ENCODE results near the gene MSANTD2.

GRCh38 chr11:124839128-124839971, 39.1 kb upstream of the MSANTD2 start:
- TF ChIP-seq ELF4 (IDR thresholded peaks at IDR 0.05) (no peak), FOXM1 (IDR thresholded peaks at IDR 0.05; ENCODE audit: borderline replicate concordance) (no peak)
